SH-SY5Y (cell line): ENCODE results near the gene IL19.

Experiments used
- GATA2 ChIP-seq: IDR thresholded peaks from 2 replicates; pipeline ENCODE4 v1.6.1; 2011; ENCODE audit warnings: mild to moderate bottlenecking, low read depth, low read length
- GATA3 ChIP-seq: IDR thresholded peaks from 2 replicates; pipeline ENCODE4 v1.6.1; 2011; ENCODE audit warnings: low read depth, mild to moderate bottlenecking, low read length, moderate library complexity

GRCh38 chr1:206732992-206733391 lies 37.6 kb upstream of the IL19 start:
- TF ChIP-seq GATA2: no peak
- TF ChIP-seq GATA3: no peak
